PC-9 (cell line): ENCODE results near the gene RAB31. TPM values are rescaled to one million over a fixed set of nuclear protein-coding genes. Genes with fewer than 3 reads are reported as not detected.

Experiments used
- BruUV-seq: library from RNA; stranded (reverse); fragments of 400-500 nt; replicated peaks from 2 replicates; lab custom pipeline; 2021; lab: Mats Ljungman, UMichigan
- CTCF ChIA-PET: fragments of 300-600 bp; sonication (Branson Sonifier 250); formaldehyde crosslinking; loops from one replicate; lab custom pipeline; 2022; ENCODE audit warnings: antibody characterized with exemption; lab: Charles Lee
- POLR2A ChIA-PET: fragments of 300-600 bp; sonication (Branson Sonifier 250); formaldehyde crosslinking; loops from one replicate; lab custom pipeline; 2022; ENCODE audit warnings: antibody characterized with exemption; ENCODE audit not compliant: unreplicated experiment; lab: Charles Lee
- DNase-seq, 2 experiments: peaks; one replicate each; pipeline versions ENCODE4 v3.0.0 to v3.0.0-alpha.2; 2015 to 2022; ENCODE audit warnings: mixed read lengths in 1 of 2
- H2AFZ ChIP-seq: fragments of 200-600 bp; sonication (generic); 2 replicates; pipeline ENCODE4 v1.8.1; 2017; ENCODE audit warnings: antibody characterized with exemption
- H3F3A ChIP-seq: fragments of 200-600 bp; sonication (generic); 2 replicates; pipeline ENCODE4 v1.8.1; 2017; ENCODE audit warnings: antibody characterized with exemption, mild to moderate bottlenecking, low read depth; ENCODE audit not compliant: insufficient read depth
- H3K27ac ChIP-seq: fragments of 200-600 bp; sonication (generic); 2 replicates; pipeline ENCODE4 v1.6.1; 2016; ENCODE audit warnings: mixed run types
- H3K27me3 ChIP-seq: fragments of 200-600 bp; sonication (generic); 2 replicates; pipeline ENCODE4 v1.6.1; 2016; ENCODE audit warnings: low read depth, mixed run types; ENCODE audit not compliant: insufficient read depth
- H3K36me3 ChIP-seq: fragments of 200-600 bp; sonication (generic); 2 replicates; pipeline ENCODE4 v1.6.1; 2016; ENCODE audit warnings: low read depth, mixed run types
- H3K4me1 ChIP-seq: fragments of 200-600 bp; sonication (generic); replicated peaks from 2 replicates; pipeline ENCODE4 v1.6.1; 2016; ENCODE audit warnings: mixed run types; ENCODE audit not compliant: insufficient read depth
- H3K4me2 ChIP-seq: fragments of 200-600 bp; sonication (generic); 2 replicates; pipeline ENCODE4 v1.6.1; 2017; ENCODE audit warnings: mixed run types
- H3K4me3 ChIP-seq: fragments of 200-600 bp; sonication (generic); 2 replicates; pipeline ENCODE4 v1.6.1; 2016; ENCODE audit warnings: mixed run types
- H3K79me2 ChIP-seq: fragments of 200-600 bp; sonication (generic); 2 replicates; pipeline ENCODE4 v1.6.1; 2017; ENCODE audit warnings: low read depth, mixed run types
- H3K9me2 ChIP-seq: fragments of 200-600 bp; sonication (generic); 2 replicates; pipeline ENCODE4 v1.8.1; 2017; ENCODE audit warnings: mild to moderate bottlenecking; ENCODE audit not compliant: insufficient read depth
- H3K9me3 ChIP-seq: fragments of 200-600 bp; sonication (generic); 2 replicates; pipeline ENCODE4 v1.8.1; 2016; ENCODE audit warnings: low read depth; ENCODE audit not compliant: insufficient read depth
- H4K20me1 ChIP-seq: fragments of 200-600 bp; sonication (generic); 2 replicates; pipeline ENCODE4 v1.8.1; 2017; ENCODE audit not compliant: insufficient read depth
- CTCF ChIP-seq: fragments of 200-600 bp; sonication (generic); conservative IDR thresholded peaks from 2 replicates; pipeline ENCODE4 v1.6.1; 2017; ENCODE audit warnings: mixed run types, antibody characterized with exemption, mild to moderate bottlenecking, moderate library complexity
- EZH2 ChIP-seq: fragments of 200-600 bp; sonication (generic); IDR thresholded peaks from 2 replicates; pipeline ENCODE4 v1.8.0; 2017; ENCODE audit warnings: antibody characterized with exemption, low read depth
- intact Hi-C: fragments of 100-400 bp; cut with micrococcal nuclease; formaldehyde crosslinking; loops from one replicate; pipeline ENCODE4 v1.10.0; 2022; ENCODE audit not compliant: unreplicated experiment
- total RNA-seq: library from RNA; stranded (reverse); gene quantifications from 2 replicates; pipeline ENCODE4 v1.2.3, GENCODE V29; 2021

The RAB31 gene
- total RNA-seq, 1 experiment from 2014 or later: 51.0 TPM

GRCh38 chr18:9701609-9702349 is 6.3 kb upstream of the RAB31 start:
- ChIA-PET POLR2A (no interaction called here), CTCF (interaction anchor here (0.6 kb wide), 1 partner anchor 101 kb away, joined by 6 read pairs; no protein-coding TSS in a partner anchor)
- no peaks in the 10 kb centered on the region for H4K20me1 ChIP-seq
- H3K27me3 ChIP-seq: no peaks in the 10 kb centered on the region
- H3K4me2 ChIP-seq: no peak overlapping the region
- H2AFZ ChIP-seq: no peak overlapping the region
- TF ChIP-seq CTCF: no peak
- TF ChIP-seq EZH2: no peak
- intact Hi-C loops: no loop called here
- no peak overlapping the region for H3K4me3 ChIP-seq
- peaks cover 28% of the 10 kb centered on the region for H3K4me1 ChIP-seq
- no peaks in the 10 kb centered on the region for H3K9me3 ChIP-seq
- no peaks in the 10 kb centered on the region for H3K9me2 ChIP-seq
- H3K27ac ChIP-seq: no peak overlapping the region
- no peak for DNase-seq
- H3K36me3 ChIP-seq: no peaks in the 10 kb centered on the region
- BruUV-seq: no TSS peak
- peaks cover 7% of the 10 kb centered on the region; the same call in 1 of the 2 replicates for H3F3A ChIP-seq
- H3K79me2 ChIP-seq: no peaks in the 10 kb centered on the region

- H3K4me2 ChIP-seq: peak overlapping the region; percentile 47
- intact Hi-C loops: loop anchor here (5.0 kb wide), 1 partner anchor 248 kb away; no protein-coding TSS in a partner anchor
- BruUV-seq: no TSS peak
- H3K79me2 ChIP-seq: peaks cover 11% of the 10 kb centered on the region; the same call in 1 of the 2 replicates
- H3K4me3 ChIP-seq: no peak overlapping the region
- H3K9me3 ChIP-seq: no peaks in the 10 kb centered on the region
- H3K36me3 ChIP-seq: no peaks in the 10 kb centered on the region
- no peaks in the 10 kb centered on the region for H4K20me1 ChIP-seq
- ChIA-PET POLR2A (no interaction called here), CTCF (no interaction called here)
- no peak for DNase-seq
- no peak overlapping the region for H2AFZ ChIP-seq
- H3K27ac ChIP-seq: peak overlapping the region; percentile 52; the same call in 1 of the 2 replicates
- H3K9me2 ChIP-seq: no peaks in the 10 kb centered on the region
- no peak for TF ChIP-seq EZH2
- TF ChIP-seq CTCF: no peak
- H3K4me1 ChIP-seq: peaks cover 32% of the 10 kb centered on the region
- peaks cover 18% of the 10 kb centered on the region; the same call in 1 of the 2 replicates for H3F3A ChIP-seq
- no peaks in the 10 kb centered on the region for H3K27me3 ChIP-seq
These were observed 3.6 kb upstream of the RAB31 start for GRCh38 chr18:9704233-9705118.

GRCh38 chr18:9705183-9705829 is 2.8 kb upstream of the RAB31 start:
- ChIA-PET CTCF (interaction anchor here (0.9 kb wide), 1 partner anchor 258 kb away, joined by 3 read pairs; no protein-coding TSS in a partner anchor), POLR2A (no interaction called here)
- H3K79me2 ChIP-seq: peaks cover 20% of the 10 kb centered on the region
- no peak overlapping the region for H3K4me3 ChIP-seq
- H3K4me1 ChIP-seq: peaks cover 40% of the 10 kb centered on the region
- H3K27me3 ChIP-seq: no peaks in the 10 kb centered on the region
- intact Hi-C loops: loop anchor here (5.0 kb wide), 1 partner anchor 247 kb away; no protein-coding TSS in a partner anchor
- peak overlapping the region; percentile 52 for H3K27ac ChIP-seq
- H4K20me1 ChIP-seq: no peaks in the 10 kb centered on the region
- H2AFZ ChIP-seq: peak overlapping the region; percentile 35; the same call in 1 of the 2 replicates
- BruUV-seq: no TSS peak
- peaks cover 18% of the 10 kb centered on the region; the same call in 1 of the 2 replicates for H3F3A ChIP-seq
- no peaks in the 10 kb centered on the region for H3K9me2 ChIP-seq
- H3K9me3 ChIP-seq: no peaks in the 10 kb centered on the region
- H3K4me2 ChIP-seq: peak overlapping the region; percentile 47
- TF ChIP-seq CTCF: no peak
- no peak for TF ChIP-seq EZH2
- H3K36me3 ChIP-seq: no peaks in the 10 kb centered on the region
- DNase-seq: peak in 1 of 2 experiments; percentile 51
